HG03097 (cell line): Measurements from ENCODE around the gene MOBP.

Source experiments
- ATAC-seq: cut with Tn5 transposase; IDR thresholded peaks from one replicate; pipeline ENCODE4 v1.9.1; 2021; ENCODE audit not compliant: unreplicated experiment, low FRiP score

The MOBP gene

GRCh38 chr3:39491733-39492350, 24.4 kb downstream of the MOBP start:
- ATAC-seq: no peak

GRCh38 chr3:39494781-39495180, 27.3 kb downstream of the MOBP start:
- no peak for ATAC-seq

GRCh38 chr3:39497753-39498152, 30.3 kb downstream of the MOBP start:
- ATAC-seq: no peak

GRCh38 chr3:39499651-39500273, 32.3 kb downstream of the MOBP start:
- ATAC-seq: no peak

GRCh38 chr3:39501059-39501458, 33.6 kb downstream of the MOBP start:
- no peak for ATAC-seq

GRCh38 chr3:39501968-39502837, 34.7 kb downstream of the MOBP start:
- ATAC-seq: no peak

- ATAC-seq: no peak
These were observed 35.3 kb downstream of the MOBP start for GRCh38 chr3:39502838-39503145.

GRCh38 chr3:39505866-39506742, 38.6 kb downstream of the MOBP start:
- ATAC-seq: no peak

- ATAC-seq: no peak
These were observed 39.4 kb downstream of the MOBP start for GRCh38 chr3:39506863-39507262.

GRCh38 chr3:39513791-39514369, 46.4 kb downstream of the MOBP start:
- ATAC-seq: no peak

GRCh38 chr3:39515681-39516441, 48.4 kb downstream of the MOBP start:
- no peak for ATAC-seq

- no peak for ATAC-seq
These were observed 51.6 kb downstream of the MOBP start for GRCh38 chr3:39519103-39519502.

- no peak for ATAC-seq
These were observed 52.2 kb downstream of the MOBP start for GRCh38 chr3:39519554-39520288.

GRCh38 chr3:39521456-39521855, 54.0 kb downstream of the MOBP start:
- ATAC-seq: no peak

GRCh38 chr3:39524107-39524506, 56.6 kb downstream of the MOBP start:
- no peak for ATAC-seq

GRCh38 chr3:39528844-39529243, 61.4 kb downstream of the MOBP start:
- no peak for ATAC-seq

- no peak for ATAC-seq
These were observed 62.1 kb downstream of the MOBP start for GRCh38 chr3:39529577-39529976.

GRCh38 chr3:39531066-39531465, 63.6 kb downstream of the MOBP start:
- no peak for ATAC-seq

GRCh38 chr3:39531665-39532064, 64.2 kb downstream of the MOBP start:
- no peak for ATAC-seq
